HCT116 (cell line): ENCODE data around the gene SH3BP1.
"Not testable (repeated sequence)": the region's sequence is repeated elsewhere in the genome, so short reads cannot be mapped to it uniquely, and the experiment has no call there.

Source experiments
- EGR1 ChIP-seq: IDR thresholded peaks from 2 replicates; pipeline ENCODE4 v1.6.1; 2012; ENCODE audit warnings: low read depth
- ELF1 ChIP-seq: IDR thresholded peaks from 2 replicates; pipeline ENCODE4 v1.6.1; 2012; ENCODE audit warnings: low read depth, borderline replicate concordance
- EZH2 ChIP-seq: fragments of 200-600 bp; sonication (generic); IDR thresholded peaks from 2 replicates; pipeline ENCODE4 v1.6.1; 2017; ENCODE audit warnings: antibody characterized with exemption, mixed run types
- SIN3A ChIP-seq: IDR thresholded peaks from 2 replicates; pipeline ENCODE4 v1.6.1; 2012; ENCODE audit warnings: low read depth
- SP1 ChIP-seq: IDR thresholded peaks from 2 replicates; pipeline ENCODE4 v1.6.1; 2012; ENCODE audit warnings: low read depth
- YY1 ChIP-seq: IDR thresholded peaks from 2 replicates; pipeline ENCODE4 v1.6.1; 2011; ENCODE audit warnings: low read length, low read depth, moderate library complexity, mild to moderate bottlenecking; ENCODE audit not compliant: insufficient replicate concordance; ENCODE audit errors: extremely low read depth
- TF ChIP-seq, protein P1 (sequence below), 3 experiments: fragments of 200-600 bp in 1 of 3; sonication (generic) in 1 of 3; IDR thresholded peaks in 2 of 3; conservative IDR thresholded peaks in 1 of 3; 2 replicates each; pipeline ENCODE4 v1.5.1; 2012 to 2017; ENCODE audit warnings: low read depth in 2 of 3, low read length in 2 of 3, antibody characterized with exemption in 1 of 3, borderline replicate concordance in 1 of 3, control low read depth in 1 of 3, mild to moderate bottlenecking in 1 of 3, mixed read lengths in 1 of 3, mixed run types in 1 of 3, moderate library complexity in 1 of 3; ENCODE audit not compliant: insufficient read depth in 1 of 3
- TF ChIP-seq, protein P2 (sequence below): IDR thresholded peaks from 2 replicates; pipeline ENCODE4 v1.6.1; 2011; ENCODE audit warnings: mild to moderate bottlenecking, low read length, moderate library complexity; ENCODE audit not compliant: insufficient replicate concordance; ENCODE audit errors: extremely low read depth
- TF ChIP-seq, protein P3 (sequence below): IDR thresholded peaks from 2 replicates; pipeline ENCODE4 v1.6.1; 2012

DNA sequence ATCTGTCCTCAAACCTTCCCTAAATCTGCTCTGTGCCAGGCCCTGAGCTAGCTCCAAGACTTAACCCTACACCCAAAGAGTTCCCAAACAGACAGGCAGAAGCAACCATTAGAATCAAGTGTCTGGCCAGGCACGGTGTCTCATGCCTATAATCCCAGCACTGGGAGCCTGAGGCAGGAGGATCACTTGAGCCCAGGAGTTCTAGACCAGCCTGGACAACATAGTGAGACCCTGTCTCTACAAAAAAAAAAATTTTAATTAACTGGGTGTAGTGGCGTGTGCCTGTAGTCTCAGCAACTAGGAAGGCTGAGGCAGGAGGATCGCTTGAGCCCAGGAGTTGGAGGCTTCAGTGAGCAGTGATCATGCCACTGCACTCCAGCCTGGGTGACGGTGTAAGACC, 17.1 kb downstream of the SH3BP1 start:
- not testable (repeated sequence) for TF ChIP-seq SP1, ELF1, YY1, EZH2, SIN3A, EGR1
- TF ChIP-seq, protein P1, sequence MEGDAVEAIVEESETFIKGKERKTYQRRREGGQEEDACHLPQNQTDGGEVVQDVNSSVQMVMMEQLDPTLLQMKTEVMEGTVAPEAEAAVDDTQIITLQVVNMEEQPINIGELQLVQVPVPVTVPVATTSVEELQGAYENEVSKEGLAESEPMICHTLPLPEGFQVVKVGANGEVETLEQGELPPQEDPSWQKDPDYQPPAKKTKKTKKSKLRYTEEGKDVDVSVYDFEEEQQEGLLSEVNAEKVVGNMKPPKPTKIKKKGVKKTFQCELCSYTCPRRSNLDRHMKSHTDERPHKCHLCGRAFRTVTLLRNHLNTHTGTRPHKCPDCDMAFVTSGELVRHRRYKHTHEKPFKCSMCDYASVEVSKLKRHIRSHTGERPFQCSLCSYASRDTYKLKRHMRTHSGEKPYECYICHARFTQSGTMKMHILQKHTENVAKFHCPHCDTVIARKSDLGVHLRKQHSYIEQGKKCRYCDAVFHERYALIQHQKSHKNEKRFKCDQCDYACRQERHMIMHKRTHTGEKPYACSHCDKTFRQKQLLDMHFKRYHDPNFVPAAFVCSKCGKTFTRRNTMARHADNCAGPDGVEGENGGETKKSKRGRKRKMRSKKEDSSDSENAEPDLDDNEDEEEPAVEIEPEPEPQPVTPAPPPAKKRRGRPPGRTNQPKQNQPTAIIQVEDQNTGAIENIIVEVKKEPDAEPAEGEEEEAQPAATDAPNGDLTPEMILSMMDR (IDR thresholded peaks at IDR 0.05 in 2 of 3, conservative IDR thresholded peaks at IDR 0.05 in 1 of 3; ENCODE audit: borderline replicate concordance in 1 of 3, insufficient read depth in 1 of 3, low read depth in 2 of 3, low read length in 2 of 3), result not testable (repeated sequence)
- TF ChIP-seq, protein P2, sequence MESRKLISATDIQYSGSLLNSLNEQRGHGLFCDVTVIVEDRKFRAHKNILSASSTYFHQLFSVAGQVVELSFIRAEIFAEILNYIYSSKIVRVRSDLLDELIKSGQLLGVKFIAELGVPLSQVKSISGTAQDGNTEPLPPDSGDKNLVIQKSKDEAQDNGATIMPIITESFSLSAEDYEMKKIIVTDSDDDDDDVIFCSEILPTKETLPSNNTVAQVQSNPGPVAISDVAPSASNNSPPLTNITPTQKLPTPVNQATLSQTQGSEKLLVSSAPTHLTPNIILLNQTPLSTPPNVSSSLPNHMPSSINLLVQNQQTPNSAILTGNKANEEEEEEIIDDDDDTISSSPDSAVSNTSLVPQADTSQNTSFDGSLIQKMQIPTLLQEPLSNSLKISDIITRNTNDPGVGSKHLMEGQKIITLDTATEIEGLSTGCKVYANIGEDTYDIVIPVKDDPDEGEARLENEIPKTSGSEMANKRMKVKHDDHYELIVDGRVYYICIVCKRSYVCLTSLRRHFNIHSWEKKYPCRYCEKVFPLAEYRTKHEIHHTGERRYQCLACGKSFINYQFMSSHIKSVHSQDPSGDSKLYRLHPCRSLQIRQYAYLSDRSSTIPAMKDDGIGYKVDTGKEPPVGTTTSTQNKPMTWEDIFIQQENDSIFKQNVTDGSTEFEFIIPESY, result not testable (repeated sequence)
- TF ChIP-seq, protein P3, sequence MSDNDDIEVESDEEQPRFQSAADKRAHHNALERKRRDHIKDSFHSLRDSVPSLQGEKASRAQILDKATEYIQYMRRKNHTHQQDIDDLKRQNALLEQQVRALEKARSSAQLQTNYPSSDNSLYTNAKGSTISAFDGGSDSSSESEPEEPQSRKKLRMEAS, result not testable (repeated sequence)
